IPS-20b (cell line): ENCODE data around the gene ATXN7L3.
"Not testable (repeated sequence)": the region's sequence is repeated elsewhere in the genome, so short reads cannot be mapped to it uniquely, and the experiment has no call there.

Experiments
- H3K27ac ChIP-seq: one replicate; pipeline ENCODE4 v1.5.1; 2013; ENCODE audit warnings: low read length
- H3K27me3 ChIP-seq: 2 replicates; pipeline ENCODE4 v1.6.1; 2013; ENCODE audit warnings: mild to moderate bottlenecking, low read length, inconsistent platforms; ENCODE audit not compliant: insufficient read depth
- H3K36me3 ChIP-seq: 2 replicates; pipeline ENCODE4 v1.6.1; 2013; ENCODE audit warnings: low read depth, mild to moderate bottlenecking, inconsistent platforms, low read length, moderate library complexity; ENCODE audit not compliant: insufficient read depth
- H3K4me1 ChIP-seq: 2 replicates; pipeline ENCODE4 v1.6.1; 2013; ENCODE audit warnings: mild to moderate bottlenecking, control low read depth, inconsistent platforms, low read length, moderate library complexity; ENCODE audit not compliant: insufficient read depth
- H3K4me3 ChIP-seq: 2 replicates; pipeline ENCODE4 v1.5.1; 2013; ENCODE audit warnings: mild to moderate bottlenecking, low read length, inconsistent platforms
- H3K9ac ChIP-seq: 2 replicates; pipeline ENCODE4 v1.6.1; 2013; ENCODE audit warnings: low read depth, mild to moderate bottlenecking, inconsistent platforms, low read length, moderate library complexity
- H3K9me3 ChIP-seq: 2 replicates; pipeline ENCODE4 v1.6.1; 2013; ENCODE audit warnings: mild to moderate bottlenecking, low read depth, low read length, inconsistent platforms; ENCODE audit not compliant: insufficient read depth

ATXN7L3 gene

GRCh38 chr17:44152875-44153274 lies 46.8 kb downstream of the ATXN7L3 start:
- H3K9ac ChIP-seq, result no peak overlapping the region
- no peaks in the 10 kb centered on the region for H3K27me3 ChIP-seq
- H3K4me3 ChIP-seq, result no peak overlapping the region
- H3K9me3 ChIP-seq, result no peaks in the 10 kb centered on the region
- H3K36me3 ChIP-seq, result peaks cover 78% of the 10 kb centered on the region
- no peaks in the 10 kb centered on the region for H3K4me1 ChIP-seq
- H3K27ac ChIP-seq, result no peak overlapping the region

- Histone ChIP-seq H3K27me3 (no peaks in the 10 kb centered on the region), H3K4me3 (no peak overlapping the region), H3K9ac (no peak overlapping the region)
Measured at GRCh38 chr17:44149750-44150329, 49.8 kb downstream of the ATXN7L3 start.

GRCh38 chr17:44149066-44149465 lies 50.6 kb downstream of the ATXN7L3 start:
- H3K27me3 ChIP-seq, H3K4me3 ChIP-seq, H3K4me1 ChIP-seq, H3K9me3 ChIP-seq, H3K27ac ChIP-seq, H3K9ac ChIP-seq: not testable (repeated sequence)
- peaks cover 74% of the 10 kb centered on the region for H3K36me3 ChIP-seq

More at GRCh38 chr17:44149750-44150329, 49.8 kb downstream of the ATXN7L3 start:
- Histone ChIP-seq H3K4me1 (no peaks in the 10 kb centered on the region), H3K9me3 (no peaks in the 10 kb centered on the region), H3K27ac (no peak overlapping the region), H3K36me3 (peaks cover 79% of the 10 kb centered on the region)

GRCh38 chr17:44147812-44148211 lies 51.9 kb downstream of the ATXN7L3 start:
- Histone ChIP-seq H3K27me3 (no peaks in the 10 kb centered on the region), H3K36me3 (peaks cover 69% of the 10 kb centered on the region), H3K4me3 (no peak overlapping the region), H3K27ac (no peak overlapping the region), H3K9ac (no peak overlapping the region), H3K4me1 (no peaks in the 10 kb centered on the region; the same call in 1 of the 2 replicates), H3K9me3 (no peaks in the 10 kb centered on the region)

- Histone ChIP-seq H3K9ac (no peak overlapping the region), H3K27ac (no peak overlapping the region), H3K4me1 (peaks cover 3% of the 10 kb centered on the region; the same call in 1 of the 2 replicates), H3K4me3 (no peak overlapping the region), H3K9me3 (no peaks in the 10 kb centered on the region), H3K27me3 (no peaks in the 10 kb centered on the region), H3K36me3 (peaks cover 61% of the 10 kb centered on the region)
Measured at GRCh38 chr17:44146375-44147346, 53.0 kb downstream of the ATXN7L3 start.

- Histone ChIP-seq H3K9ac (no peak overlapping the region), H3K27ac (no peak overlapping the region), H3K9me3 (no peaks in the 10 kb centered on the region), H3K4me3 (no peak overlapping the region), H3K36me3 (peaks cover 50% of the 10 kb centered on the region), H3K27me3 (no peaks in the 10 kb centered on the region), H3K4me1 (peaks cover 3% of the 10 kb centered on the region; the same call in 1 of the 2 replicates)
Measured at GRCh38 chr17:44144966-44145739, 54.5 kb downstream of the ATXN7L3 start.

GRCh38 chr17:44143921-44144320 lies 55.8 kb downstream of the ATXN7L3 start:
- peaks cover 38% of the 10 kb centered on the region for H3K36me3 ChIP-seq
- H3K4me1 ChIP-seq, H3K27ac ChIP-seq, H3K4me3 ChIP-seq, H3K9me3 ChIP-seq, H3K9ac ChIP-seq, H3K27me3 ChIP-seq: not testable (repeated sequence)
